GM10847 (cell line): Measurements from ENCODE around the gene MYLIP.

ENCODE experiments used
- POLR2A ChIP-seq: IDR thresholded peaks from 2 replicates; pipeline ENCODE4 v1.6.1; 2011; ENCODE audit not compliant: insufficient read length; ENCODE audit errors: extremely low read depth

Gene MYLIP

DNA sequence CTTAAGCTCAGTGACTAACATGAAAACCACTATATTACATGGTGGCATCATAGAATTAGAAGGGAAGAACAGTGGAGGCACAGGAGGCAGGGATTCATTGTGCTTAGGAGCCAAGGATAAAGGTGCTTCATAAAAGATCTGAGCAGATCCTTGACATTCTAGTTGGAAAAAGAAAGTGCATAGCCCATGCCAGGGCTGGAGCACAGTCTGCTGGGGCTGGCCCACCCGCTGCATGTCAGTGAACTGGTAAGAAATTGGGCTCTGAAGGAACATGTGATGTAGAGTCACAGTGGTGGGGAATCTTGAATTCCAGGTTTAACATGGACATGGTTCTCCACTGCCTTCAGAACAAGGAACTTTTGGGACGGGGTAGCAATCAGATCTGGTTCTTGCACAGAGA is 20.4 kb downstream of the MYLIP start:
- TF ChIP-seq POLR2A, result no peak

DNA sequence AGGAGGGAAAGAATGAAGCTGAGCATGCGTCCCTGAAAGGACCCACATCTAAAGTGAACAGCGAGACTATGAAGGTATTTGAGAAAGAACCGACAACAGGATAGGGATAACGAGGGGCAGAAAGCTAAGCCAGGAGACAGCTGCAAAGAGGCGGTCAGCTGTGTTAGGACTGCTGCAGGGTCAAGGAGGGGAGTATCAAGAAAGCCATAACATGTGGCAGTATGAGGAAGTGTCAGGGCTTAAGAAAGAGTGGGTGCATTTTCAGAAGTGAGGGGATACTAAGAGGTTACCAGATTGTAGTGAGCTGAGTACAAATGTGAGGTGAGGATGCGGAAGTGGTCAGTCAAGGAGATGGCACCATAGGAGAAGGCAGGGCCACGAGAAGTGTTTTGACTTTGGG is 21.2 kb downstream of the MYLIP start:
- no peak for TF ChIP-seq POLR2A

DNA sequence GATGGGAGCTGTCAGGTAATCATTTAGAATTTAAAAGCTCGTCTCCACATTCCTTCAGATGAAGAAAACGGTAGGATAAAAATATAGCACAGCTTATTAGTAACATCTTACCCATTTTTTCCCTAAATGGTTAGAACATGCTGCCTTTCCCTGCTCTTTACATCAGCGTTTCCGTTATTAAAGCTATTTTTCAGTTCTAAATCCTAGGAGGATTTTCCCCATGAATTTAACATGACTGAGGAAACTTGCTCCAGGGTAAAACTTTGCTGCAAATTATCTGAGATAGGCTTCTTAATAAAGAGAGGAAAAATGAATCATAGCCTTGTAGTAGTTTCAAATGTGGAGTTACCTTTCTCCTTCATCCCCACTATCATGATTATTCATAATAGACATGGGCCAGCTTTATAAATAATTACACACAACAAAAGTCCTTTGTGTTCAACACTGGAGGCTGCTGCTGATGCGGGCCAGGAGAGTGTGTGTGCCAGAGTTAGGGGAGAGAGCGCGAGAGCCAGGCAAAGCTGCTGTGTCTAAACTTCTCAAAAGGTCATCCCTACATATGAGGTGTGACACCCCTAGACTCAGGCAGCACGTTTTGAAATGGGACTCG is 24.4 kb downstream of the MYLIP start:
- no peak for TF ChIP-seq POLR2A

DNA sequence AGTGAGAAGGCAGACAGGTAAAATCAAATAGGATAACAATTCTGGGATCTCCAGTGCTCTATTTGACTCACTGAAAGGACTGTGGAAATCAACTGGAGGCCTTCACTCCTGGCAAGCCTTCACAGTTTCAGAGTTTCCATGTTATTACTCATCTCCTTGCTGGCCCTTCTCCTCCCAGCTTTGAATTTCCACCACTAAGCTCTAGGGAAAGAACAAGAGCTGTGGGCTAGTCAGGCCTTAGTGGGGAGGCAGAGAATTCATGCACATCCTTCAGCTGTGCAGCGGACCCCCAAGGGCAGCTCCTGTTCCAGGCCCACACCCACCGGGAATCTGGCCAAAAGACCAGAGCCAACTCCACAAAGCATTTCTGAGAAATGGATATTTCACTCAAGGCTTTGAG is 26.0 kb downstream of the MYLIP start:
- TF ChIP-seq POLR2A, result no peak

DNA sequence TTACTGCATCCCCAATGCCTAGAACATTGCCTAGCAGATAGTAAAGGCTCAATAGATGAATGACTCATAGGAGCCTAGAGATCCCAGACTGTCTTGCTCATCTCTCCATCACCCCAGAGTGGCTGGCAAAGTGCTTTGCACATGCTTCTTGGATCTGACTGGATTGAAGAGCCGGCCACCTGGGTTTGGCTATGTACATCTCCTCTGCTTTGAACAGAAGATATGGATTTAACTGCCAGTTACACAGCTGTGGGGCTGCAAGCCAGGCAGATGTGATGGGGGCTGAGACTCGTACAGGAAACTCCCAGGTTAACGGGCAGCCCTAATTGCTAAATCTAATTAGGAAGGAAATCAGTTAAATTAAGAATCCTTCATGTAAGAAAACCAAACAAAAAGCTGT is 28.6 kb downstream of the MYLIP start:
- no peak for TF ChIP-seq POLR2A

DNA sequence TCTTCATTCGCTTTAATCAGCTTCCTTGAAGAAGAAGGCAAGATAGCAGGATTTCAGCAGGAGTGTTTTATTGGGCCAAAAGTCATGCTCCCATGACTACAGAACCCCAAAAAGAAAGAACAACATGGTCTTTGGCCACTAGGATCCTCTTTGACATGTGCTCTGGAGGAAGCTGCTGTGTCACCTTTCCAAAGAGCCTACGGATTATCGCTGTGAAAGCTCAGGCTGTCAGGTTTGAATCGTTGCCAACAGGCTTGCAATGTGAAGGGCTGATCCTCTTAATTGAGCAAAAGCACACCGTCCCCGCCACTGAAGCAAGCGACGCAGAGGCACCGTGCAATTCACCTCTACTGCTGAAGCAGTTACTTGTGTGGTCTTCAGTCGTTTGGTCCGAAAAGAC is 29.0 kb downstream of the MYLIP start:
- TF ChIP-seq POLR2A, result no peak

DNA sequence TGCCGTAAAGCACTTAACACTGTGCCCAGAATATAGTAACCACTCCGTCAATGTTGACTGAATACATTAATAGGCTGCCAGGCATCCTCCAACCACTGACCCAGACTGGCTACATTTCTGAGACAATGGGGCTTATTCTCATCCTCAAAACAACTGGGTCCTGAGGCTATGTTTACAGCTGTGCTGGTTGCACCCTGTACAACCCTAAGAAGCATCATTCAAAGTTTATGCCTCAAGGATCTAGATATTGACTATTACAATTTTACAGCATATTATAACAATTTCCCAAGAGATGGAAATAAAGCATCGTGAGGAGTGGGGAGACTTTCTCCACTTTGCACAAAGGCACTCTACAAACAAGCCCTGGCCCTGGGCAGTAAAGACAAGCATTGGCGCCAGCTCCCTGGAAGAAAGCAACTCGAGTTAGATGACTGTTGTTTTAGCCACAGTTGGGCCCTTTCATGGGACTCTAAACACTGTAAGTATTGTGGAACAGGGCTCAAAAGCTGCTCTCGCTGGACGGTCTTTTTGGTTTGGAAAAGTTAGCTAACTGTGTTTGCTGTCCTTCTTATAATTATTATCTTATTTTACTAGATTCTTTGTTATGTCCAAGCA is 30.2 kb downstream of the MYLIP start:
- TF ChIP-seq POLR2A, result no peak

DNA sequence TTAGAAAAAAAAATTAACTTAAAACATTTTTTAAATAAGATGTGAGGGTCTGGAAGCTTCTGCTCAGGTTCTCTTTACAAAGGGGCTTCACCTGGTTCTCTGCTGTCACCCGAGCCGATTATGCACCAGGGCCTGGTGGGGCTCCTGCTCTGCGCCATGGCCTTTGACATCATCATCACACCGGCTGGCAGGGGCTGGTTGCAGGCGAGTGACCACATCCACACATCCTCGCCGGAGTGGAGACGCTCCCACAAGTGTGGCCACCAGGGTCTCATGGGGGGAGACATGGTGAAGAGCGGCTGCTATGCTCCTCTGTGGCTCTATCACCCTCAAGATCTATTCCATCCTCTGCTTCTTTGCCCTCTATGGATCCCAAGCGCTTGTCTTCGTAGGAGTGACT is 31.9 kb downstream of the MYLIP start:
- no peak for TF ChIP-seq POLR2A

DNA sequence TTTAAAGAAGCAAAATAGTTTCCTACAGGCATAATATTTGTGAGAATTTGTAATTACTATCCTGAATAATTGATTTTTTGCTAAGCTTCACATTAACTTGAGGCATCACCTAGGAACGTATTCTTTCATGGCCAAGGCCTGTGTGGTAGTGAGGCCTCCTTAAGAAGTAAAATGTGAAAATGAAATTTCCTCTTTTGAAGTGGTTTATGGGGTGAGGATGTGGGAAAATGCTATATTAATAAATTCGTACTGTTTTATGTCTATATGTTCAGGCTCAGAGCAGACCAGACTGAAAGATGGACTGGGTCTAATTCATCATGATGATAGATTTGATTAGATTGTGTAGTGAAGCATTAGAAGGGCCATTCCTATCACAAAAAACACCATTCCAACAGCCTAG is 33.1 kb downstream of the MYLIP start:
- TF ChIP-seq POLR2A, result no peak

DNA sequence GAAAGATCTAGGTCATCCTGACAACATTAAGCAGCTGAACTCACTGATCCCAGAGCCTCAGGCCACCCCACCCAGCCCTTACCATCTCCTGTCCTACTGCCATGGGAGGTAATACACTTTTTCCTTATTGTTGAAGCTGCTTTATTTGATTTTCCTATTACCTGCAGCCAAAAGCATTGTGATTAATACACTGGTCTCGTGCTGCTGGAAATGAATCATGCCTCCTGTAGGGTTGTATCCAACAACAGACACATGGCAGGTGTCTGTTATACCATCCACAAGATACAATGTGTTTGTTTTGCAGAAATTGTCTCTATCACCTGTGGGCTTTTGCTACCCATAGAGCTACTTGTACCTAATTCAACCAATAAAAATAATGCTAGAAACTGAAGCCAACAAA is 34.2 kb downstream of the MYLIP start:
- TF ChIP-seq POLR2A, result no peak

DNA sequence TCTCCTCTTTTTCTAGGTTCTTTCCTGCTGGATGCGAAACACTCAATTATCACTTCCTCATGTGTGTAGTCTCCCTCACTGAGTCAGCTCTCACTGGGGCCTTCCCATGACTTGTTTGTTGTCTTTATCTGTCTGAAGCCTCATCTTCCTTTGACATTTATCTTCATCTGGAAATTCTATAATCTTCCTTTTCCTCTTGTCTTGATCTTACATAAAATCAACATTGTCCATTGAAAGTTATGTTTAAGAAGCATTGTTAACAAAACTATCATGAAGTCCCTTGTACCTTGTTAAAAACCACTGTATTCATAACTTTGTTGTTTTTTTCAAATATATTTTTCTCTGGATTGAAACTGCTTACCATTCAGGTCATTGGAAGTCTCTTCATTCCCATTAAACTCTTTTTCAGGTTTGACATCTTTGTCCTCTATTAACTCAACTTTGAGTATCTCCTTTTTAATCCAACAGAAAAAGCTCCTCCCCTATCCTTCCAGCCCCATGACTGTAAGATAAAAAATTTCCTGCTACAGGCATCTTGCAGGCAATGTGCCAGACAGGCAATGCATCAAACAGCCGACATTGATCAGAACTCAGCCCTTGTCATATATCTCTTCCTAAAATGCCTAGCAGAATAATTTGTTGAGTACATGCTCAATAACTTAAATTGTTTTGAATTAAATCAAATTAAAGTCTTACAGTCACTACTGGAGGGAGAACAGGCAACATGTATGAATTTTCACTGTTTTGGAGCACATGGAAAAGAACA is 34.8 kb downstream of the MYLIP start:
- TF ChIP-seq POLR2A, result no peak

DNA sequence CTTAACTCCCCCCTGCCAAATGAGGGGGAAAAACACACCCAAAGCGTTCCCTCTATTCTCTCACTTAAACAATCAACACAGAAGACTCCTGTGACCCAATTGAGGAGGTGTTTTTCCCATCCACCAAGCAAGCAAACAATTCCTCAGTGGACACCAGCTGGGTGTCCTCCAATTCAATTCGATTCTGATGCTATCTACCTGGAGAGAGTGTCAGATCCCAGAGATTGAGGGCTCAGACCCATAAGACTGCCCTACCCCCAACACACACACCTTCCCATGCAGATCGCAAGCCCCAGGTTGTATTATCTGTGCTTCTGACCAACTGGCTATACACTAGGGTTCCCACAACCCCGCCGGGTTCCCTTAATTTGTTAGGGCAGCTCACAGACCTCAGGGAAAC is 36.8 kb downstream of the MYLIP start:
- no peak for TF ChIP-seq POLR2A

DNA sequence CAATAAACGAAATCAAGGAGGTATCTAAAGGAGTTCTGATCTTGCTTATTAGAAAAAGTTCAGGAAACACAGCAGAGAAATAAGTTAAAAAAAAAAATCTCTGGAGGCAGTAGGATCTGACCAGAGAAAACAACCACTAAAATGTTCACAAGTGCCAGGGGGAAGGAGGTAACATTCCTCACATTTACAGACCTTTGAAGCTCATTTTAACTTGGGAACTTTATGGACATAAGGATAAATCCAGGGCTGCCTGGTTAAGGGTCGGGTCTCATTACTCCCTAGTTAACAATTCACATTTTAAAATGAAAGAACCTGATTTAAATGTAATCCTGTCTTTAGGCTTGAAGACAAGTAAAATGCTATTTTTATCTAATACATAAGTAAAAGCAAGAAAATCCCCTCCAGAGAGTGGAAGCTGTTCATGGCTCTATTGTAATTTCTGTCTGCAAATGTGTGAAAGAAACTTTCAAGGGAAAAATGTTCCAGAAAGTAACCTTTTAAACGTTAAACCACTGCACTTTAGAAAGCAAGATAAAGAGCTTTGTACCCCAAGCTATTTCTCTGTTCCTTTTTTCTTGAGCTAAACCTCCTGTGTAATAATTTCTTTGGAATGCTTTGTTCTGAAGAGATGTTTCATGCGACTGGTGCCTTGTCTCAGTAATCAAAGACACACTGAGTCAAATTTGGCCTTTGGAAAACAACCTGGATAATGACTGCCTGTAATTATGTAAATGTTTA is 38.2 kb downstream of the MYLIP start:
- no peak for TF ChIP-seq POLR2A

DNA sequence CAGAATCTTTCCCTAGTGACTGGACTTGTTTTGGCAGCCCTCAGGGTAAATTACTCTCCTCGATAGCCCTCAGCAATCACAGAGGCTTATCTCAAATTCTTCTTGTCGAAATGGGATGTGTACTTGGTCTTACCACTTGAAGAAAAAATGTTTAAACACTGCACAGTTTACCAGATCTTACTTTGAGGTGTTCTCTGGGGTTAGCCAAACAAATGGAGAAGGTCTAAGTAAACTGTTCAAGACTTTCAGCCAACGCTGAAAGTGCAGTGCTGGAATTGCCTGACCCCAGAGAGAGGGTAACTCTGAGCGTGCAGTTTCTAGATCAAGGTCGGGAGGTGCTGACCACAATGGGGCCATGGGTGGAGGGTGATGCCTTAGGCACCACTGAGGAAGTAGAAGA is 39.2 kb downstream of the MYLIP start:
- TF ChIP-seq POLR2A, result no peak

DNA sequence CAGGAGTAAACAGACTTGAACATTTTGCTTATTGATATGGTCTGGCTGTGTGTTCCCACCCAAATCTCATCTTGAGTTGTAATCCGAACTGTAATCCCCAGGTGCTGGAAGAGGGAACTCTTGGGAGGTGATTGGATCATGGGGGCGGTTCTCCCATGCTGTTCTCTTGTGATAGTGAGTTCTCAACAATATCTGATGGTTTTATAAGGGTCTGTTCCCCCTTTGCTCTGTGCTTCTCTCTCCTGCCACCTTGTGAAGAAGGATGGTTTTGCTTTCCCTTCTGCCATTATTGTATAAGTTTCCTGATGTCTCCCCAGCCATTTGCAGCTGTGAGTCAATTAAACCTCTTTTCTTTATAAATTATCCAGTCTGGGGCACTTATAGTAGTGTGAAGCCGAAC is 40.0 kb downstream of the MYLIP start:
- TF ChIP-seq POLR2A, result no peak

DNA sequence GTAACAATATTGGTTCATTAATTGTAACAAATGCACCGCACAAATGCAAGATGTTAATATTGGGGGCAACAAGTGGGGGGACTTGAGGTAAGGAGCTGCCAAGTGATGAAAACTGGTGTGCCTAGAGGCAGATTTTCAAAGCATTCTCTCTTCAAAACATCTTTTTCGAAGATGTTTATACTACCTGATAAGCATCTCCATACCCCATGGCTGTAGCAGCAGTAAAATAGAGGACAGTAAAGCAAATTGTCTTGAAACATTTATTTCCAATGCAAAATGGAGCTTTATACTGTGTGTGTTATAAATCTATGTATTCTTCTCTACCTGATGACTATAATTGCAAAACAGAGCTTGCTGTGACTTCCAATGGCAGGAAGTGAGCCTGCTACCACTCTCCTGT is 42.5 kb downstream of the MYLIP start:
- TF ChIP-seq POLR2A, result no peak
